GM23248 (cell line): ENCODE data around the gene MAGEE1. TPM values are rescaled to one million over a fixed set of nuclear protein-coding genes. Genes with fewer than 3 reads are reported as not detected.

Source experiments
- DNase-seq: peaks from one replicate; pipeline ENCODE4 v3.0.0-alpha.2; 2015
- H2AFZ ChIP-seq: fragments of 200-600 bp; sonication (generic); 2 replicates; pipeline ENCODE4 v1.6.1; 2016; ENCODE audit warnings: antibody characterized with exemption
- H3F3A ChIP-seq: fragments of 200-600 bp; sonication (generic); 2 replicates; pipeline ENCODE4 v1.6.1; 2016; ENCODE audit warnings: mild to moderate bottlenecking, antibody characterized with exemption, mixed run types; ENCODE audit not compliant: insufficient read depth
- H3K27ac ChIP-seq: fragments of 200-600 bp; sonication (generic); 2 replicates; pipeline ENCODE4 v1.5.1; 2016; ENCODE audit warnings: mild to moderate bottlenecking
- H3K27me3 ChIP-seq: fragments of 200-600 bp; sonication (generic); replicated peaks from 2 replicates; pipeline ENCODE4 v1.6.1; 2016; ENCODE audit warnings: mild to moderate bottlenecking; ENCODE audit not compliant: insufficient read depth
- H3K36me3 ChIP-seq: fragments of 200-600 bp; sonication (generic); 2 replicates; pipeline ENCODE4 v1.6.1; 2016; ENCODE audit warnings: low read depth, mild to moderate bottlenecking
- H3K4me1 ChIP-seq: fragments of 200-600 bp; sonication (generic); 2 replicates; pipeline ENCODE4 v1.6.1; 2016; ENCODE audit warnings: mild to moderate bottlenecking; ENCODE audit not compliant: insufficient read depth
- H3K4me2 ChIP-seq: fragments of 200-600 bp; sonication (generic); one replicate; pipeline ENCODE4 v1.6.1; 2016; ENCODE audit warnings: mild to moderate bottlenecking; ENCODE audit not compliant: unreplicated experiment
- H3K4me3 ChIP-seq: fragments of 200-600 bp; sonication (generic); 2 replicates; pipeline ENCODE4 v1.5.1; 2016; ENCODE audit warnings: mild to moderate bottlenecking
- H3K79me2 ChIP-seq: fragments of 200-600 bp; sonication (generic); 2 replicates; pipeline ENCODE4 v1.6.1; 2016; ENCODE audit warnings: mild to moderate bottlenecking; ENCODE audit not compliant: insufficient read depth
- H3K9ac ChIP-seq: fragments of 200-600 bp; sonication (generic); 2 replicates; pipeline ENCODE4 v1.6.1; 2016; ENCODE audit warnings: mild to moderate bottlenecking
- H3K9me2 ChIP-seq: fragments of 200-600 bp; sonication (generic); 2 replicates; pipeline ENCODE4 v1.6.1; 2016; ENCODE audit warnings: mixed run types, mild to moderate bottlenecking, moderate library complexity; ENCODE audit not compliant: insufficient read depth
- H3K9me3 ChIP-seq: fragments of 200-600 bp; sonication (generic); one replicate; pipeline ENCODE4 v1.6.1; 2017; ENCODE audit warnings: low read depth
- H4K20me1 ChIP-seq: fragments of 200-600 bp; sonication (generic); 2 replicates; pipeline ENCODE4 v1.6.0; 2016; ENCODE audit not compliant: insufficient read depth
- EZH2 ChIP-seq: fragments of 200-600 bp; sonication (generic); IDR thresholded peaks from 2 replicates; pipeline ENCODE4 v1.6.1; 2018; ENCODE audit warnings: antibody characterized with exemption, mild to moderate bottlenecking; ENCODE audit not compliant: insufficient read depth, poor library complexity, severe bottlenecking
- EZH2phosphoT487 ChIP-seq: fragments of 200-600 bp; sonication (generic); IDR thresholded peaks from 2 replicates; pipeline ENCODE4 v1.6.1; 2018; ENCODE audit warnings: antibody characterized with exemption, moderate library complexity, mild to moderate bottlenecking, low read depth; ENCODE audit not compliant: insufficient read depth
- WGBS, 2 experiments: methylation state at CpG; one replicate each; pipeline ENCODE4 v1.1.6; 2015 to 2017; ENCODE audit warnings: low lambda C conversion rate in 2 of 2, low coverage in 1 of 2; ENCODE audit errors: missing lambda C conversion rate in 2 of 2; 5-methylcytosine and 5-hydroxymethylcytosine counted together
- in situ Hi-C: fragments of 300-500 bp; cut with MboI; formaldehyde crosslinking; loops from 2 replicates; pipeline ENCODE4 v1.15.0; 2020
- polyA plus RNA-seq: library from polyadenylated mRNA; unstranded; fragments of >200 nt; fragmentation: Nextera tagmentation; extraction: Ambion mirVana; gene quantifications from 2 replicates; pipeline ENCODE4 v1.2.1, GENCODE V29; 2016
- total RNA-seq: library from RNA; depleted of rRNA; stranded (reverse); fragments of >200 nt; shearing (Covaris generic); gene quantifications from 2 replicates; pipeline ENCODE4 v1.2.3, GENCODE V29; 2014

The MAGEE1 gene
- total and polyA plus RNA-seq, 2 experiments from 2014 or later = 0.60 to 0.86 TPM

DNA sequence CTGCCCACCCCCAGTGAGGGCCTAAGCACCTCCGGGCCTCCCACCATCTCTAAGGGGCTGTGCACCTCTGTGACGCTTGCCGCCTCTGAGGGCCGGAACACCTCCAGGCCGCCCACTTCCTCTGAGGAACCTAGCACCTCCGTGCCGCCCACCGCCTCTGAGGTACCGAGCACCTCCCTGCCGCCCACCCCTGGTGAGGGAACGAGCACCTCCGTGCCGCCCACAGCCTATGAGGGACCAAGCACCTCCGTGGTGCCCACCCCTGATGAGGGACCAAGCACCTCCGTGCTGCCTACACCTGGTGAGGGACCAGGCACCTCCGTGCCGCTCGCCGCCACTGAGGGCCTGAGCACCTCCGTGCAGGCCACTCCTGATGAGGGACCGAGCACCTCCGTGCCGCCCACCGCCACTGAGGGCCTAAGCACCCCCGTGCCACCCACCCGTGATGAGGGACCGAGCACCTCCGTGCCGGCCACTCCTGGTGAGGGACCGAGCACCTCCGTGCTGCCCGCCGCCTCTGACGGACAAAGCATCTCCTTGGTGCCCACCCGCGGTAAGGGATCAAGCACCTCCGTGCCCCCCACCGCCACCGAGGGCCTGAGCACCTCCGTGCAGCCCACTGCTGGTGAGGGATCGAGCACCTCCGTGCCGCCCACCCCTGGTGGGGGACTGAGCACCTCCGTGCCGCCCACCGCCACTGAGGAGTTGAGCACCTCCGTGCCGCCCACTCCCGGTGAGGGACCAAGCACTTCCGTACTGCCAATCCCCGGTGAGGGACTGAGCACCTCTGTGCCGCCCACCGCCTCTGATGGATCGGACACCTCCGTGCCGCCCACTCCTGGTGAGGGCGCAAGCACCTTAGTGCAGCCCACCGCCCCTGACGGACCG lies 977 bp downstream of the MAGEE1 start:
- peak overlapping the region; percentile 94 for H2AFZ ChIP-seq
- no peaks in the 10 kb centered on the region for H3K9me2 ChIP-seq
- H3K27me3 ChIP-seq = no peaks in the 10 kb centered on the region
- no peaks in the 10 kb centered on the region for H3F3A ChIP-seq
- no peaks in the 10 kb centered on the region for H3K9me3 ChIP-seq
- H3K4me3 ChIP-seq = peak overlapping the region; percentile 81
- H3K79me2 ChIP-seq = no peaks in the 10 kb centered on the region
- 3 to 46% methylated on average over 8 to 16 of the region's 60 CpGs for WGBS, 2 experiments
- TF ChIP-seq EZH2 (no peak), EZH2phosphoT487 (no peak)
- H4K20me1 ChIP-seq = no peaks in the 10 kb centered on the region
- peak overlapping the region; percentile 62 for H3K4me2 ChIP-seq
- H3K36me3 ChIP-seq = no peaks in the 10 kb centered on the region
- H3K9ac ChIP-seq = peak overlapping the region; percentile 79
- no peaks in the 10 kb centered on the region for H3K4me1 ChIP-seq
- in situ Hi-C loops = loop anchor here (25.0 kb wide), 1 partner anchor 1159 kb away; no protein-coding TSS in a partner anchor
- DNase-seq = peak; percentile 0
- H3K27ac ChIP-seq = no peak overlapping the region

GRCh38 chrX:76433219-76433618 lies 5.7 kb downstream of the MAGEE1 start:
- 10 to 22% methylated on average over 1 of the region's 1 CpG for WGBS, 2 experiments

GRCh38 chrX:76434103-76434741 lies 6.7 kb downstream of the MAGEE1 start:
- H3K4me2 ChIP-seq = no peak overlapping the region
- no peaks in the 10 kb centered on the region for H3K4me1 ChIP-seq
- H3K9ac ChIP-seq = no peak overlapping the region
- H3F3A ChIP-seq = no peaks in the 10 kb centered on the region
- no peak overlapping the region for H2AFZ ChIP-seq
- TF ChIP-seq EZH2phosphoT487 (no peak), EZH2 (no peak)
- no peaks in the 10 kb centered on the region for H3K9me3 ChIP-seq
- H4K20me1 ChIP-seq = no peaks in the 10 kb centered on the region
- no peak overlapping the region for H3K4me3 ChIP-seq
- no peaks in the 10 kb centered on the region for H3K36me3 ChIP-seq
- in situ Hi-C loops = loop anchor here (25.0 kb wide), 1 partner anchor 1153 kb away; no protein-coding TSS in a partner anchor
- no peaks in the 10 kb centered on the region for H3K79me2 ChIP-seq
- H3K27me3 ChIP-seq = no peaks in the 10 kb centered on the region
- H3K27ac ChIP-seq = no peak overlapping the region
- no peaks in the 10 kb centered on the region for H3K9me2 ChIP-seq
- DNase-seq = no peak
- 53 to 56% methylated on average over 3 of the region's 3 CpGs for WGBS, 2 experiments

More at GRCh38 chrX:76433219-76433618, 5.7 kb downstream of the MAGEE1 start:
- no peak overlapping the region for H3K4me3 ChIP-seq
- no peaks in the 10 kb centered on the region for H3F3A ChIP-seq
- TF ChIP-seq EZH2 (no peak), EZH2phosphoT487 (no peak)
- H3K79me2 ChIP-seq = no peaks in the 10 kb centered on the region
- H3K36me3 ChIP-seq = no peaks in the 10 kb centered on the region
- no peaks in the 10 kb centered on the region for H3K27me3 ChIP-seq
- no peak for DNase-seq
- no peaks in the 10 kb centered on the region for H3K9me2 ChIP-seq
- in situ Hi-C loops = loop anchor here (25.0 kb wide), 1 partner anchor 1154 kb away; no protein-coding TSS in a partner anchor
- H3K4me1 ChIP-seq = no peaks in the 10 kb centered on the region
- H3K9me3 ChIP-seq = no peaks in the 10 kb centered on the region
- no peak overlapping the region for H2AFZ ChIP-seq
- H3K9ac ChIP-seq = no peak overlapping the region
- H3K27ac ChIP-seq = no peak overlapping the region
- no peak overlapping the region for H3K4me2 ChIP-seq
- H4K20me1 ChIP-seq = no peaks in the 10 kb centered on the region

GRCh38 chrX:76439188-76439587 lies 11.7 kb downstream of the MAGEE1 start:
- H3K9me2 ChIP-seq = no peaks in the 10 kb centered on the region
- in situ Hi-C loops = loop anchor here (25.0 kb wide), 1 partner anchor 1148 kb away; no protein-coding TSS in a partner anchor
- H4K20me1 ChIP-seq = no peaks in the 10 kb centered on the region
- H3K4me3 ChIP-seq = no peak overlapping the region
- TF ChIP-seq EZH2 (no peak), EZH2phosphoT487 (no peak)
- DNase-seq = no peak
- no peaks in the 10 kb centered on the region for H3K4me1 ChIP-seq
- H3K27me3 ChIP-seq = no peaks in the 10 kb centered on the region
- no peak overlapping the region for H3K4me2 ChIP-seq
- no peak overlapping the region for H2AFZ ChIP-seq
- H3K36me3 ChIP-seq = no peaks in the 10 kb centered on the region
- no peak overlapping the region for H3K9ac ChIP-seq
- H3K79me2 ChIP-seq = no peaks in the 10 kb centered on the region
- no peaks in the 10 kb centered on the region for H3K9me3 ChIP-seq
- no peak overlapping the region for H3K27ac ChIP-seq
- H3F3A ChIP-seq = no peaks in the 10 kb centered on the region
